Measurements from ENCODE around the gene MUC5AC.
"Not testable (repeated sequence)": the region's sequence is repeated elsewhere in the genome, so short reads cannot be mapped to it uniquely, and the experiment has no call there.

The MUC5AC gene

GRCh38 chr11:1162491-1163311 lies 4.9 kb downstream of the MUC5AC start:
- no peak for DNase-seq

- no peak for DNase-seq
Measured at GRCh38 chr11:1163321-1163910, 5.7 kb downstream of the MUC5AC start.

- no peak for DNase-seq
Measured at GRCh38 chr11:1163911-1164735, 6.4 kb downstream of the MUC5AC start.

GRCh38 chr11:1164779-1165255 lies 7.1 kb downstream of the MUC5AC start:
- not testable (repeated sequence) for DNase-seq

GRCh38 chr11:1165256-1166041 lies 7.7 kb downstream of the MUC5AC start:
- no peak for DNase-seq

- no peak for DNase-seq
Measured at GRCh38 chr11:1167256-1167655, 9.5 kb downstream of the MUC5AC start.

- no peak for DNase-seq
Measured at GRCh38 chr11:1167751-1168231, 10.0 kb downstream of the MUC5AC start.

GRCh38 chr11:1168256-1168655 lies 10.5 kb downstream of the MUC5AC start:
- DNase-seq, result no peak

GRCh38 chr11:1168721-1169161 lies 11.0 kb downstream of the MUC5AC start:
- no peak for DNase-seq

GRCh38 chr11:1171223-1171984 lies 13.7 kb downstream of the MUC5AC start:
- DNase-seq, result no peak

GRCh38 chr11:1171985-1172728 lies 14.4 kb downstream of the MUC5AC start:
- DNase-seq, result no peak

- DNase-seq, result no peak
Measured at GRCh38 chr11:1172729-1173117, 15.0 kb downstream of the MUC5AC start.

GRCh38 chr11:1173396-1173795 lies 15.6 kb downstream of the MUC5AC start:
- not testable (repeated sequence) for DNase-seq

- no peak for DNase-seq
Measured at GRCh38 chr11:1174441-1175370, 17.0 kb downstream of the MUC5AC start.

GRCh38 chr11:1175461-1176223 lies 17.9 kb downstream of the MUC5AC start:
- DNase-seq, result no peak

GRCh38 chr11:1176224-1177019 lies 18.7 kb downstream of the MUC5AC start:
- no peak for DNase-seq

- DNase-seq, result no peak
Measured at GRCh38 chr11:1177020-1177770, 19.4 kb downstream of the MUC5AC start.
